NK-92 treated with Interleukin-12 subunit alpha and Interleukin-12 subunit beta, amount 100 ng/mL, for 24 hours (cell line): ENCODE measurements around the gene DPAGT1.
A peak's percentile ranks its signal among the peaks of the same experiment; 100 is the strongest.

ENCODE experiments used
- DNase-seq: peaks from one replicate; lab custom pipeline; 2025; lab: John Stamatoyannopoulos, UW

Gene DPAGT1

GRCh38 chr11:119057000-119057769, 44.5 kb downstream of the DPAGT1 start, which contains the start of gene HYOU1:
Gene HYOU1, minus strand, starts transcription at chr11:119057205. Its CDS starts 1,045 bp downstream, at chr11:119056160.
- DNase-seq: peak; percentile 99

GRCh38 chr11:119056421-119056999, 45.1 kb downstream of the DPAGT1 start:
- peak; percentile 53 for DNase-seq

GRCh38 chr11:119055901-119056300, 45.8 kb downstream of the DPAGT1 start:
- DNase-seq: no peak

- no peak for DNase-seq
These were observed 47.2 kb downstream of the DPAGT1 start for GRCh38 chr11:119054418-119054817.

- no peak for DNase-seq
These were observed 49.4 kb downstream of the DPAGT1 start for GRCh38 chr11:119052163-119052814.

GRCh38 chr11:119051440-119052162, 50.1 kb downstream of the DPAGT1 start:
- DNase-seq: no peak

GRCh38 chr11:119049081-119049480, 52.6 kb downstream of the DPAGT1 start:
- DNase-seq: no peak

- DNase-seq: no peak
These were observed 53.0 kb downstream of the DPAGT1 start for GRCh38 chr11:119048644-119049043.

GRCh38 chr11:119047205-119047604, 54.4 kb downstream of the DPAGT1 start:
- no peak for DNase-seq
